ENCODE data around the gene KLF3.
A peak's percentile ranks its signal among the peaks of the same experiment; 100 is the strongest.
"Not testable (repeated sequence)": the region's sequence is repeated elsewhere in the genome, so short reads cannot be mapped to it uniquely, and the experiment has no call there.

Gene KLF3

DNA sequence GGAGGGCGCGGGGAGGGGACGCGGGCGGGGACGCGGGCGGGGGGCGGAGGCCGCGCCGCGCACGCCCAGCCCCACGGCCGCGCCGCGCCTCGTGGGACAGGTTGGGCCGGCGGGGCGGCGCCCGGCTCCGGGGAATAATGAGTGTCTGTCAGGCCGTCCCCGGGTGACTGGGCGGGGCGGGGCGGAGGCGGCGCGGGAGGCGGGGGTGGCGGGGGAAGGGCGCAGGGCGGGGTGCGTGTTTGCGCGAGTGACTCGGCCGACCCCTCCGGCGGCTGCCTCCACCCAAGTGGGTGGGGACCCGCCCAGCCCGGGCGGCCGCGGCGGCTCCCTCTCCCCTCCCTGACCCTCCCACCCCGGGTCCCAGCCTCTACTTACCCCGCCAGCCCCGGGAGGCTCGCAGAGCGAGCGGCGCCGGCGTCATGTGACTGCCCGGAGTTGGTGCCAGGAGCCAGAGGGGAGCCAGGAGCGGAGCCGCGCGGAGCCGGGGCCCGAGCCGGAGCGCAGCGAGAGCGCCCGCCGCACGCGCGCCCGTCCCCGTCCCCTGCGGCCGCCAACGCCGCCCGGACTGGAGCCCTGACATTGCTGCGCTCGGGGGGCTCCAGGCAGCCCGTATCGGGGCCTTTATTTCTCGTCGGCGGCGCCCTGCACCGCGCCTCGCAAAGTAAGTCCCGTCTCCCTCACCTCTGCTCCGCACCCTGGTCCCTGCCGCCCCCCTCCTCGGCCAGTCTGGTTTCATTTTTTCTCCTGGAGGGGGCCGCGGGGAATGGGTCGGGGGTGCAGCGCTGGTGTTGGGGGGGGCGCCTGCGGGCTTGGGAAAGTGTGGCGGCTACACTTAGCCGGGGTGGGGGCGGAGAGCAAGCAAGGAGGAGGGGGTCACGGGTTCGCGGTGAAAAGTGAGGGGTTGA is at the start of gene KLF3:
Gene KLF3, plus strand, starts transcription at position 399 of the 905 bp plus-strand sequence. CDS start 16,427 bp downstream, outside the sequence.
- peak; percentile 87 for DNase-seq (ENCODE audit: low read depth)

DNA sequence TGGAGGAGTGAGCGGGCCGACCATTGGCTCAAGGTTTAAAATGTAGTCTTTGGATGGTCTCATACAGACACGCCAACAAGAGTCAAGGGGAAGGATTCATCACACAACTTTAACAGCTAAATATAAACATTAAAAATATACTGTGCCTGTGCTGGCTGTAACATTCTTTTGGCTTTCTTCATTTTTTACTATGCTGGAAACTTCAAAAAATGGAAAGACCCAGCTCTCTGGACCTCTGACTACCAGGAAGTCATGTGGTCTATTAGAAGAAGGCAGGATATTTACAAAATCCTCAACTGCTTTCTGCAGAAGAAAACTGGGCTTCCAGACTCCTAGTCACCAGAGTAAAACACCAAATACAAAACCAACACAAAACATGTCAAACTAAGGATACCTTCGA is 49.8 kb upstream of the KLF3 start:
- DNase-seq (ENCODE audit: low read depth): no peak

DNA sequence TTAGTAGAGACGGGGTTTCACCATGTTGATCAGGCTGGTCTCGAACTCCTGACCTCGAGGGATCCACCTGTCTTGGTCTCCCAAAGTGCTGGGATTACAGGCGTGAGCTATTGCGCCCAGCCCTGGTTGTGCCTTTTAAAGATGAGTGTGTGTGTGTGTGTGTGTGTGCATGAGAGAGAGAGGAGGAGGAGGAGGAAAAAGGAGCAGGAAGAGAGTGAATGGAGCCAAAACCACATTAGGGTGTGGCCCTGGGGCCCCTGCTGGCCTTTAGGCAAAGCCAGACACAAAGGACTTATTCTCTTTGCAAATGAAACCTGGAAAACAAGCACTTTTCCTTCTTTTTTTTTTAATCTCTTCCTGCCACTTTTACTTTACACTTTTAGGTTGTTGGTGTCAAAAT is 48.2 kb upstream of the KLF3 start:
- no peak for DNase-seq (ENCODE audit: low read depth)

DNA sequence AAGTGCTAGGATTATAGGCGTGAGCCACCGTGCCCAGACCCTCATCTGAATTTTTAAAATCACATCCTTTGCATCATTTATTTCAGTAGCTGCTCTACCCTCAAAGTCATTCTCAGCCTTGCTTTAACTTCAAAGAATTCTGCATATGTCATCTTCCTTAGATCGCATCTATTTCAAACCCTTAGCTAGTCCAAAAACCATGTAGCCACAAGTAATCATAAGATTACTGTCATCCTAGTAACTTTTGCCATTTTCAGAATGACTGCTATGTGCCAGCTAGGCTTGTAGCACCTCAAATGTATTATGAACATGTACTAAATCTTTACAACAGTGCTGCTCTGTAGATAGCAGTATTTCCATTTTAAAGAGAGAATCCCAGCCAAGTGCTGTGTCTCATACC is 45.5 kb upstream of the KLF3 start:
- DNase-seq (ENCODE audit: low read depth): no peak

DNA sequence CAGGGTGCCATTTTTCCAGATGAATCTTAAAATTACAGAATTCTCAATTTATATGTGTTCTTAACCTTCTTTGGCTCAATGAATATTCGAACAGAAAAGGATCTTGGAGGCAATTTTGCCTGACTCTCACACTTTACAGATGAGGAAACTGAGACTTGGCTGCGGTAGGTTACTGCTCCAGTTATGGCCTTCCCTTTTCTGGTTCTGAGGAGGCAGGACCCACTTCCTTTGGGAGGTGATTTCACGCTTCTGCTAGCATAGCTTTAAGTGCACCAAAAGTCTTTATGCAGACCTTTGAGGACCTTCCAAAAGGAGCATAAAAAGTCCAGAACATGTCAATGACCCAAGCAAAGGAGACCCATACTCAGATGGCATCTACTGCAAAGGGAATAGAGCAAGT is 44.7 kb upstream of the KLF3 start:
- no peak for DNase-seq (ENCODE audit: low read depth)

DNA sequence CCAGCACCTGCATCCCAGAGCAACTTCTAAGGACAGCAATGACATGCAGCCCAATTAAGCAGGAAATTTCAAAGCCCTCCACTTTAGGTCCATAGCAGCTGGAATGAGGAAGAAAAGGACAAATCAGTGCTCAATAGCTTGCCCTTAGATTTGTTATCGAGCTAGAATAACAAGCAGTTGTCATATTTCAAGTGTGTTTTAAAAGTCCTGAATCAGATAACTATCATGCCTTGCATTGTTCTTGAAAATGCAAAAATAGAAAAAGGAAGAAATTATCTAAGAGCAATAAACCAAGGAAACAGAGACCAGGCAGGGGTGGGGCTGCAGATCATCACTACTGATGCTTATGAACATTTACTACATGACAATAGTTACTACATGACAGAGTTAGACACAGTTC is 43.9 kb upstream of the KLF3 start:
- DNase-seq (ENCODE audit: low read depth): no peak

DNA sequence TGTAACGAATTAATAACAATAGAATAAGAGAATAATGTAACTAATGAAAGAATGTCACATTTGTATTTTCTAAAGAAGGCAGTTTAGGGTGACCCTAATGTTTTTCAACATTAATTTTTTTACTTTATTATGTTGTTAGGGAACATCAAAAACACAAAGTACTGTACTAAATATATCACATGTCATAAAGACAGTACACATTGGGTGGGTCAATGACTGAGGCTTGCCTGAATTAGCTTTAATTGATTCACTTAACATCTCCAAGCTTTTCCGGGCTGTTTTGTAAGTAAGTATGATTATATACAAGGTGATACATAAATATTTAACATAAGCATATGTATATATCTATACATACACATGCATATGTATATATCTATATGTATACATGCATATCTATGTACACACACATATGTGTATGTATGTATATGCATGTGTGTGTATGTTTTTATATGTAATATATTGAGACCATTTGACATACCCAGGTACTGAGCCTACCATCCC is 43.4 kb upstream of the KLF3 start:
- no peak for DNase-seq (ENCODE audit: low read depth)

DNA sequence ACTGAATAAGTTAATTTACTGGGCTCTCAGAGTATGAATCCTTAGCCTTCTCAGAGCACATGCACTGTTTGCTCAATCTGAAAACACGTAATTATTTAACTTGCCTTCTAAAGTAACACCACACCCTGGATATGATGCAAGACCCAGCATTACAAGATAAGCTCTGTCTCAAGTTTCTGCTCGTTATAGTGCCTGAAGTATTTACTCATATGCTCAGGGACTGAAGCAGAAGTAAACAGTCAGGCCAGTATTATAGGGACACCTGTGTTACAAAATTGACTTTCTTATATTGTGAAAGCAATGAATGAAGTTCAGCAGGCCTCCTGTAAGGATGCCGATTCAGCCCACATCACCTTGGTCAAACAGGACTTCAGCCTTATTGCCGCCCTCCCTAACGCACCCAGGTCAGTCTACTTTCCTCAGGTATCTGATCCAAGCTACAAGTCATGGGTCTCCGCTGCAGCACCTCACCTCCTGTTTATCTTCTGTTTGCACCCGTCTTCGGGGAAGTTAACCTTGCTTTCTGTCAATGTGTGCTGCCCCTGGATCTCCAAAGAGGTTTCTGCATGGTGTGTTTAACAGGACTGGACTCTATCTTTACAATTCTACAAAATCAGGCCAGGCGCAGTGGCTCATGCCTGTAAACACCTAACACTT is 42.8 kb upstream of the KLF3 start:
- DNase-seq (ENCODE audit: low read depth): no peak

DNA sequence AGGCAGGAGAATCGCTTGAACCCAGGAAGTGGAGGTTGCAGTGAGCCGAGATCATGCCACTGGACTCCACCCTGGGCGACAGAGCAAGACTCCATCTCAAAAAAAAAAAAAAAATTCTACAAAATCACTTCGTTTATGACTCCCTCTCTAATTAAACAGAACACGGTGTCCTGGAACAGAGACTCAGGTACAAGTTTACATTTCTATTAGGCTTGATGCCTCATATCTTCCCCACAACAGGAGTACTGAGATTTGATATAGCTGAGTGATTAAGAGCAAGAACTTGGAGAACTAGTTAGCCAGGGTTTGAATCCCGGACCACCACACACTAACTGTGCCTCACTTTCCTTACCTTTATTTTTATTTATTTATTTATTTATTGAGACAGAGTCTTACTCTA is 42.2 kb upstream of the KLF3 start:
- no peak for DNase-seq (ENCODE audit: low read depth)

DNA sequence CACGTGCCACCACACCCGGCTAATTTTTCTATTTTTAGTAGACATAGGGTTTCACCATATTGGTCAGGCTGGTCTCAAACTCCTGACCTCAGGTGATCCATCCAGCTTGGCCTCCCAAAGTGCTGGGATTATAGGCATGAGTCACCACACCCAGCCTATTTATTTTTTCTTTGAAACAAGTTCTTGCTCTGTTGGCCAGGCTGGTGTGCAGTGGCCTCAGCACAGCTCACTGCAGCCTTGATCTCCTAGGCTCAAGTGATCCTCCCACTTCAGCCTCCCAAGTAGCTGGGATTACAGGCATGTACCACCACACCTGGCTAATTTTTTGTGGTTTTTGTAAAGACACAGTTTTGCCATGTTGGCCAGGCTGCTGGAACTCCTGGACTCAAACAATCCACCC is 41.7 kb upstream of the KLF3 start:
- DNase-seq (ENCODE audit: low read depth): not testable (repeated sequence)

DNA sequence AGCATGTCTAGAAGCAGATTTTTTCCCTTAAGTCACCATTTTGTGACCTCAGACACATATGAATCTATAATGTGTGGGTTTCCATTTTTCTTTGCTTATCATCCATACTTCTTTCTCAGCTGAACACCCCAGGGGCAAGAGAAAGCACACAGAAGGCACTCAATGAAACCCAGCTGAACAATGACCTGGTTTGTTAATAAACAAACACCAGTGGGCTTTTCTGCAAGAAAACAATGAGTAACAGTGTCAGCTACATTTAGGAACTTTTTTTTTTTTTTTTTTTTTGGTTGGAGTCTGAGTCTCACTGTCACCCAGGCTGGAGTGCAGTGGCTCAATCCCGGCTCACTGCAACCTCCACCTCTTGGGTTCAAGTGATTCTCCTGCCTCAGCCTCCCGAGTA is 40.7 kb upstream of the KLF3 start:
- DNase-seq (ENCODE audit: low read depth): no peak

DNA sequence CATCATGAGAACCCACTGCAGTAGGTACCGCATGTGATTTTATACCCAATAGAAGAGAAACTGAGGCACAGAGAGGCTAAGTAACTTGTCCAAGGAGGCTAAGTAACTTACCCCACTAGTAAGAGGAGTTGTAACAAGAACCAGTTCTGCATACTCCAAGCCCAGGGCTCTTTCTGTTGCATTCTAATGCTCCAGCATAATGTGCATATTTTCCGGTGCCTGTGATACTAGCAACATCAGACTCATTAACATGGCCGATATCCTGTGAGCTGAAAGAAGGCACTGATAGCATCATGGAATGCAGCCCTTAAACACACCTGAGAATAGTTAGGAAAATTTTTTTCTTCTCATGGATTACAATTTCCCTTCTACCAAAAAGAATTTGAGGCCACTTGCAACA is 39.7 kb upstream of the KLF3 start:
- DNase-seq (ENCODE audit: low read depth): no peak

DNA sequence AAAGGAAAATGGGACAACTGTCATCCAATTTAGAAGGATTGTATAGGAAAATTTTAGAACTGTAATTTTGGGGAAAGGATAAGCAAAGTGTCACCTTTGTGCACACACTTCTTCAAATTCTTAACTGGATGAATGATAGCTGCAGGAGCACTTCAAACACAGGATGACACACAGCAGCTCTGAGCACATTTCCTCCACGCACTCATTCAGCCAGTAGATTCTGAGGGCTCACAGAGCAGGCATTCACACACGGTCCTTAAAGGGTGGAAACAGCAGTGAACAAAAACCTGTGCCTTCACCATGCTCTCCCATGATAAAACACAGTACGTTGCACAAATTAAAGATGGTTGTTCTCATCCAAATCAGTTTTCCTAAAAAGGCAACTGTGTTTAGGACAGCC is 38.5 kb upstream of the KLF3 start:
- DNase-seq (ENCODE audit: low read depth): no peak

DNA sequence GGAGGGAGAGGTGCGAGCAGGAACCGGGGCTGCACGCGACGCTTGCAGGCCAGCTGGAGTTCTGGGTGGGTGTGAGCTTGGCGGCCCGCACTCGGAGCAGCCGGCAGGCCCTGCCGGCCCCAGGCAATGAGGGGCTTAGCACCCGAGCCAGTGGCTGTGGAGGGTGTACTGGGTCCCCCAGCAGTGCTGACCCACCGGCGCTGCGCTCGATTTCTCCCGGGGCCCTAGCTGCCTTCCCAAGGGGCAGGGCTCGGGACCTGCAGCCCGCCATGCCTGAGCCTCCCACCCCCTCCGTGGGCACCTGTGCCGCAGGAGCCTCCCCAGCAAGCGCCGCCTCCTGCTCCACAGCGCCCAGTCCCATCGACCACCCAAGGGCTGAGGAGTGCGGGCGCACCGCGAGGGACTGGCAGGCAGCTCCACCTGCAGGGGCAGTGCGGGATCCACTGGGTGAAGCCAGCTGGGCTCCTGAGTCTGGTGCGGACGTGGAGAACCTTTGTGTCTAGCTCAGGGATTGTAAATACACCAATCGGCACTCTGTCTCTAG is 37.0 kb upstream of the KLF3 start:
- not testable (repeated sequence) for DNase-seq (ENCODE audit: low read depth)

DNA sequence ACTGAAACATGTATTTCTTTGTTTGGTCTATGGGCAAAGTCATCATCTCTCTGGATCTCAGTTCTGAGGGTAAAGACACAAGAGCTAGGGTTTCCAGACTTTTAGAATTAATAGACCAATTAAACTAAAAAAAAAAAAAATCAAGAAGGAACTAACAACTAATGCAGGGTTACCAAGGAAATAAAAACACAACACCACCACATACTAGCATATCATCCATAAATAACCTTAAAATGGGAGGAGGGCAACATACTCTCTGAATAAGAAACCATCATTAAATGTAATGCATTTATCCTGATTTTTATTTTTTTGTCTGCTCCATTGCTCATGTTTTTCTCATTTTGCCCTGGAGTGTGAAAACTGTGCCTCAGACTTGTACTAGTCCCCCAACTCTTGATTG is 33.5 kb upstream of the KLF3 start:
- DNase-seq (ENCODE audit: low read depth): no peak

DNA sequence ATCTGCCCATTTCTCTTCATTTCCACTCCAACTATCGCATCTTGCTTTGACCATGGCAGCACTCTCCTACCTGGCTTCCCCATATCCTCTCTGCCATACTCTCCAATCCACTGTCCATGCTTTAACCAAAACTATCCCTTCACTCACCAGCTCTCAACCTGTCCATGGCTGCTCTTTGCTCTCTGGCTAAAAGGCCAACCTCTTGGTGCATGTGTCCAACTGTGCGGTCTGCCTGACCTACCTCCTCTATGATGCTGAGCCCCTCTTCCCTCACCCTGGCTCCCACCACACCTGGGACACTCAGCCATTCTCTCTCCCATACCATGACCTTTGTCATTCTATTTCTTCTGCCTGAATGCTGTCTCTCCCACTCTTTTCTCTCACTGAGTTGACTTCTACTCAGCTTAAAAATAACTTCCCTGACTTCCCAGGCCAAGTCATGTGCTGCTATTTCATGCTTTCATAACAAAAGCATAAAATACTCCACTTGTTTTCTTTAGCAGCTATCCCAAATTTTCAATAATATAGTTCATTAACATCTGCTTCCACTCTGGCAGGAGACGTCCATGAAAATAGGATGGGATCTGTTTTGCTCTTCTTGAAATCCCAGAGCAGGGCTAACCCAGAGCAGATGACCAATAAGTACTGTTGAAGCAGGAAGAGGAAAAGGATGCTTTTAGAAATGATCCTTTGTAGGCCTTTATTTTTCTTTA is 29.8 kb upstream of the KLF3 start:
- no peak for DNase-seq (ENCODE audit: low read depth)

DNA sequence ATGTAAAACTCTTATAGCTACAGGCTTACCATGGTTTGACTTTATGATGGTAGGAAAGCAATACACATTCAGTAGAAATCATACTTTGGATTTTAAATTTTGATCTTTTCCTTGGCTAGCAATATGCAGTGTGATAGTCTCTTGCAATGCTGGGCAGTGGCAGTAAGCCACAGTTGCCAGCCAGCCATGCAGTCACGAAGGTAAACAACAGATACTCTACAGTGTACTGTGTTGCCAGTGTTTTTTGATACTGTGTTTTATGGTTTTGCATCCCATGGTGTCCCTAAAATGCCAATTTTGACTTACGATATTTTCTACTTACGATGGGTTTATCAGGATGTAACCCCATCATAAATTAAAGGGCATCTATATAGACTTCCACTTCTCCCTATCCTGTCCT is 24.8 kb upstream of the KLF3 start:
- DNase-seq (ENCODE audit: low read depth): no peak

DNA sequence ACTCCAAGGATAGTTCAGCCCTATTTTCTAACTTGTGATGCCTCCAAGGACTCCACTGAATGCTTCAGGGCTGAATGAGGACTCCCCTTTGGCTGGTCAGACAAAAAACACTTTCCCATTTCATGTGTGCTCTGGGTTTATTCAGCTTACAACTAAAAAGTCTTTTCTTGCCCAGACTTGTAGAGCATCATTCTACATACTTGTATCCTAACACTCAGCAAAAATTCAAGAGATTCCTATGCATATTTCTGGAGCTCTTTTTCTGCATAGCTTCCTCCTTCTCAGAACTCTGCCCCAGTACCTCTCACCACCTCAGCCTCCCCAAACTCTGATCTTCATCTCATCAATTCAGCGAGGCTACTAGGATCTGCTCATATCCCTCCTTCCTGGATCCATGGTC is 22.2 kb upstream of the KLF3 start:
- no peak for DNase-seq (ENCODE audit: low read depth)

DNA sequence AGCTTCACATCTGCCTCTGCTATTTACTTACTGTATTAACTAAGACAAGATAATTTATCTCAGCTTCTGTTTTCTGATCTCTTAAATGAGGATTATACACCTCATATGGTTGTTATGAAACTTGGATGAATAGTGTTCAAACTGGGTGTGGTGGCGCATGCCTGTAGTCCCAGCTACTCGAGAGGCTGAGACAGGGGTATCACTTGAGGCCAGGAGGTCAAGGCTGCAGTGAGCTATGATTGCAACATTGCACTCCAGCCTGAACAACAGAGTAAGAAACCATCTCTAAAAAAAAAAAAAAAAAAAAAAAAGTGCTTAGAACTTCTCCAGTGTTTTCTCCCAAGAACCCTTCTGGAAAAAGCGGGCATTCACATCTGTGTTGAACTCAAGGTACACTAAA is 19.8 kb upstream of the KLF3 start:
- no peak for DNase-seq (ENCODE audit: low read depth)

DNA sequence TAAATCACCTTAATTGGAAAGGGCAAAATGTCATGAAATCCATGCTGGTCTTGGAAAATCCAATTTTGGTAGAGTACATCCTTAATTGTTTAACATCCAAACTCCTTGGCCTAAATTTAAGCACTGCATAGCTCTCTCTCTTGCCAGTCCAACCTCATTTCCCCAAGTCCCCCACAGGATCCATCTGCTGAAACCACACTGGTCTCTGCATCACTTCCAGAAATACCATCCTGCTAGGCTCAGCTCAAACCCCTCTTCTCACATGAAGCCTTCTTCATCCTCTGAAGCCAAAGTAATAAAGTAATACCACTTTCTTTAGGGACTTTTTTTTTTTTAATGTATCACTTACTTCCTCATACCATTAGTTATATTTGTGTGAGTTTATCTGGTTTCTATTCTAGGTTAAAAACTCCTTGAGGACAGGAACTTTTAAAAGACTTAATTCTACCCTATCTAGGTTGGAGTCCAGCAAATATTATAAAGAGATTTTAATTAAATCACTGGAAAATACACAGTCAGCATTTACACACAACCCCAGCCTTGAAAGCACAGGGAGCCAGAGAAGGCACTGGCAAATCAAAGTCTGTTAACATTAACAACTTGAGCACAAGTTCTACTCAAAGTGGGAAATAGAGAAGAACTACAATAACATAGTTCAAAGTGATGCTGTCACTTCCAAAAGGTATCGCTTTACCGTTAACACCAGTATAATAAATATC is 16.7 kb upstream of the KLF3 start:
- no peak for DNase-seq (ENCODE audit: low read depth)

DNA sequence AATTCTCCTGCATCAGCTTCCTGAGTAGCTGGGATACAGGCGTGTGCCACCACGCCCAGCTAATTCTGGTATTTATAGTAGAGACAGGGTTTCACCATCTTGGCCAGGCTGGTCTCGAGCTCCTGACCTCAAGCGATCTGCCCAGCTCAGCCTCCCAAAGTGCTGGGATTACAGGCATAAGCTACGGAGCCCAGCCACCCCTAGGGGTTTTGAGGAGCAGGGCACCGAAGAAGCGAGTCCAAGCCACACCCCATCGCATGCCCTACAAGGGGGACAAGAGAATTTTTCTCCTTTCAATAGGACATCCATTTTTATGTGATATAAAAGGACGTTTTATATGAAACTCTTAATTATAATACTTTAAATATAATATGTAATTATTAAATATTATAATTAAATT is 13.9 kb upstream of the KLF3 start:
- no peak for DNase-seq (ENCODE audit: low read depth)

DNA sequence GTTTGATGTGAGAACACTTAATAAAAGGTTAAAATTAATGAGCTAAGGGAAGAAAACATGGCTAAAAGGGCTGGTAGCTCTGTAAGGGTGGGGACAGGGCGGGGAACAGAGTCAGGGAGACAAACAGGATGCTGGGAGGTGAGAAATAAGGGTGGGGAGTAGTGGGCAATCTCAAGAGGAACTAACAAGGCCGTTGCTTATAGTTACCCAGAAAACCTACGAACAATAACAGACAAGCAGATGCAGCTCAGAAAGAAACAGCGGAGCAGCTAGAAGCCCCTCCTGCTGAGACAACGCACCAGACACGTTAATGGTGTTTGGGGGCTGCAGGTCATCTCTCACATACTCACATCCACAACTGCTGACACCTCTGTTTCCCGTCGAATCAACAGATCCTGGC is 9.7 kb upstream of the KLF3 start:
- no peak for DNase-seq (ENCODE audit: low read depth)

Measured in stimulated activated CD4-positive, alpha-beta T cell treated with anti-CD3 and anti-CD28 coated beads, Interleukin-2, amount 100 ng/mL, for 4 hours (primary cell).